ENCODE measurements around the gene CTBP2.

DNA sequence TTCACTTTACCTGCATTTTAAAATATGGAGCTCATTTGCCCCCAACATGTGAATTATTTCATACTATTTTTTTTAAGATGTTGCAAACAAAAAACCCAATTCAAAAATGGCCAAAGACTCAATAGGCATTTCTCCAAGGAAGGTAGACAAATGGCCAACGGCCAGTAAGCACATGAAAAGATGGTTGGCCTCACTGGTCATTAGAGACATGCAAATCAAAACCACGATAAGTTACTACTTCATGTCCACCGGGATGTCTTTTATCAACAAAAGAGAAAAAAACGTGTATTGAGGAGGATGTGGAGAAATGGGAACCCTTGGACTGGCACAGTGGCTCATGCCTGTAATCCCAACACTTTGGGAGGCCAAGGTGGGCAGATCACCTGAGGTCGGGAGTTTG is 3.4 kb upstream of the CTBP2 start:
- TF ChIP-seq, protein P1, sequence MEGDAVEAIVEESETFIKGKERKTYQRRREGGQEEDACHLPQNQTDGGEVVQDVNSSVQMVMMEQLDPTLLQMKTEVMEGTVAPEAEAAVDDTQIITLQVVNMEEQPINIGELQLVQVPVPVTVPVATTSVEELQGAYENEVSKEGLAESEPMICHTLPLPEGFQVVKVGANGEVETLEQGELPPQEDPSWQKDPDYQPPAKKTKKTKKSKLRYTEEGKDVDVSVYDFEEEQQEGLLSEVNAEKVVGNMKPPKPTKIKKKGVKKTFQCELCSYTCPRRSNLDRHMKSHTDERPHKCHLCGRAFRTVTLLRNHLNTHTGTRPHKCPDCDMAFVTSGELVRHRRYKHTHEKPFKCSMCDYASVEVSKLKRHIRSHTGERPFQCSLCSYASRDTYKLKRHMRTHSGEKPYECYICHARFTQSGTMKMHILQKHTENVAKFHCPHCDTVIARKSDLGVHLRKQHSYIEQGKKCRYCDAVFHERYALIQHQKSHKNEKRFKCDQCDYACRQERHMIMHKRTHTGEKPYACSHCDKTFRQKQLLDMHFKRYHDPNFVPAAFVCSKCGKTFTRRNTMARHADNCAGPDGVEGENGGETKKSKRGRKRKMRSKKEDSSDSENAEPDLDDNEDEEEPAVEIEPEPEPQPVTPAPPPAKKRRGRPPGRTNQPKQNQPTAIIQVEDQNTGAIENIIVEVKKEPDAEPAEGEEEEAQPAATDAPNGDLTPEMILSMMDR (IDR thresholded peaks at IDR 0.05 in 2 of 3, conservative IDR thresholded peaks at IDR 0.05 in 1 of 3; ENCODE audit: control insufficient read depth in 2 of 3, extremely low read depth in 1 of 3, insufficient read depth in 1 of 3, low read depth in 3 of 3, low read length in 3 of 3): no peak
- TF ChIP-seq SMC3 (IDR thresholded peaks at IDR 0.05; ENCODE audit: borderline replicate concordance, low read length) (no peak), CHD1 (IDR thresholded peaks at IDR 0.05; ENCODE audit: low read depth, low read length) (no peak), DPF2 (IDR thresholded peaks at IDR 0.05) (no peak), HSF1 (IDR thresholded peaks at IDR 0.05; ENCODE audit: low read depth, low read length) (no peak), PAX8 (IDR thresholded peaks at IDR 0.05) (no peak), TAF1 (IDR thresholded peaks at IDR 0.05; ENCODE audit: borderline replicate concordance, low read depth, low read length) (no peak)
- TF ChIP-seq, protein P2, sequence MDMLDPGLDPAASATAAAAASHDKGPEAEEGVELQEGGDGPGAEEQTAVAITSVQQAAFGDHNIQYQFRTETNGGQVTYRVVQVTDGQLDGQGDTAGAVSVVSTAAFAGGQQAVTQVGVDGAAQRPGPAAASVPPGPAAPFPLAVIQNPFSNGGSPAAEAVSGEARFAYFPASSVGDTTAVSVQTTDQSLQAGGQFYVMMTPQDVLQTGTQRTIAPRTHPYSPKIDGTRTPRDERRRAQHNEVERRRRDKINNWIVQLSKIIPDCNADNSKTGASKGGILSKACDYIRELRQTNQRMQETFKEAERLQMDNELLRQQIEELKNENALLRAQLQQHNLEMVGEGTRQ (IDR thresholded peaks at IDR 0.05; ENCODE audit: borderline replicate concordance, low read depth, low read length): no peak

All from GM12878 (cell line).